ENCODE data around the gene PACRG.

- no peak for TF ChIP-seq POLR2A (IDR thresholded peaks at IDR 0.05)
- TF ChIP-seq CTCF (IDR thresholded peaks at IDR 0.05): no peak
Observed at GRCh38 chr6:163212123-163212522, 484.3 kb downstream of the PACRG start.

Data from testis (tissue), 2 donors.